ENCODE results near the gene CCDC57.

GRCh38 chr17:82229698-82230608, 17.3 kb upstream of the CCDC57 start:
- TF ChIP-seq CTCF (IDR thresholded peaks at IDR 0.05) (no peak), POLR2A (IDR thresholded peaks at IDR 0.05; ENCODE audit: low read depth) (no peak), EP300 (IDR thresholded peaks at IDR 0.05) (no peak)

Measured in esophagus muscularis mucosa (tissue), 4 donors.